Measurements from ENCODE around the gene KCNJ9.
"Not testable (repeated sequence)": the region's sequence is repeated elsewhere in the genome, so short reads cannot be mapped to it uniquely, and the experiment has no call there.

Gene KCNJ9

DNA sequence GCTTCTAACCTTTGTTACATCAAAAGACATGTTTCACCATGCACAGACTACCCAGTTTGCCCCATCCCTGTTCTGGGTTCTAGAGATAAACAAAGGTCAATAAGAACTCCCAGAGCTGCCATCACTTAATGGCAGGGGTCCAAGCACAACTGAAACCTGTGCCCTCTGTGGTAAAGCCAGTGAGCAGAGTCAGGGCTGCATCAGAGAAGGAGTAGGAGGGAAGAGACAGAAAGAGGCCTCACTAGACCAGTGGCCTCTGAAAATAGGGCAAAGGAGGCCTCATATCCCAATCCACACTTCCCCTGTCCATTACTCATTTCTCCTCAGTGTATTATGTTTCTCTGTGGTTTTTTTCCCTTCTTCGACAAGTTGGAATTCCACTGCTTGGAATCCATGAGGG lies 44.4 kb downstream of the KCNJ9 start:
- no peak for DNase-seq (ENCODE audit: low read depth, low spot score)

DNA sequence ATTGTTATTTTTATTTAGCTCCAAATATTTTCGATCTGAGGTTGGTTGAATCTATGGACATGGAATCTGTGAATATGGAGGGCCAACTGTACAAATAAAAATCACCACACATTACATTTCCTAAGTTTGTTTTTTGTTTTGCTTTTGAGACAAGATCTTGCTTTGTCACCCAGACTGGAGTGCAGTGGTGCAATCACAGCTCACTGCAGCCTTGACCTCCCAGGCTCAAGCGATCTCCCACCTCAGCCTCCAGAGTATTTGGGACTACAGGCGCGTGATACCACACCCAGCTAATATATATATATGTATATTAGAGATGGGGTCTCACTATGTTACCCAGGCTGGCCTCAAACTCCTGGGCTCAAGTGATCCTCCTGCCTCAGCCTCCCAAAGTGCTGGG lies 45.0 kb downstream of the KCNJ9 start:
- not testable (repeated sequence) for DNase-seq (ENCODE audit: low read depth, low spot score)

DNA sequence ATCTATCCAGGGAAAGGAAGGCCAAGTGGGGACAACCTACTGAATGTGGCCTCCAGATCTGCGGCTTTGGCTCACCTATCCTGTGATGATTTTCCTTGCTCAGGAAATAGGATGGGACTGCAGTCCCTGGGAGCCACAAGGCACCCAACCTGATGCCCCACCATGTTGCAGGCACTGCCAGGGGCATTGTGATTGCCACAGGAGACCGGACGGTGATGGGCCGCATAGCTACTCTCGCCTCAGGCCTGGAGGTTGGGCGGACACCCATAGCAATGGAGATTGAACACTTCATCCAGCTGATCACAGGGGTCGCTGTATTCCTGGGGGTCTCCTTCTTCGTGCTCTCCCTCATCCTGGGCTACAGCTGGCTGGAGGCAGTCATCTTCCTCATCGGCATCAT lies 46.0 kb downstream of the KCNJ9 start:
- DNase-seq (ENCODE audit: low read depth, low spot score), result no peak

DNA sequence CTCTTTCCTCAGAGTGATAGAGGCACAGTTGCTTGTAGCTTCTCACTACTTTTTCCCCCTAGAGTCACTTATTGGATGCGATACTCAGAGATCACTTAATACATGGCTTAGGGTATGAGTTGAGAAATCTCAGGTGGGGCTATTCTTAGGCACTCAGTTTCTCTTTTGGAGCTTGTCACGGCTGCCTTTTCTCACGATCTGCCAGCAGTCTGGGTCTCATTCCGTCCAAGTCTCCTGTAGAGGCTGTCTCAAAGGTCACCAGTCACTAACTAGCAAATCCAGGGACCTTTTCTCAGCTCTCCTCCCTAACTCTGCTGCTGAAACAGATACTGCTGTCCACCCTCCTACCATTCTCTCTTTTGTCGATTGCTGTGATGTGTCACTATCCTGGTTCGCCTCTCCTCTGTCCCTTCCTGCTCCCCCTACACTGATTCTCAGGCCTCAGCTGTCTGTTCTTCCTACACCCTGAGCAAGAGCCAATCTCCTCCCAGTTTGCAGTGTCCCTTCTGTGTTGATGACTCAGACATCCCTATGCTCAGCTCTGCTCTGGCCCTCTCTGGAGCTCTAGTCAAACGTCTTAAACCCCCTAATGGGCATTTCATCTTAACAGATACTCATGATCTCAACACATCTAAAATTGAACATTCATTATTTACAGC lies 46.7 kb downstream of the KCNJ9 start:
- no peak for DNase-seq (ENCODE audit: low read depth, low spot score)

DNA sequence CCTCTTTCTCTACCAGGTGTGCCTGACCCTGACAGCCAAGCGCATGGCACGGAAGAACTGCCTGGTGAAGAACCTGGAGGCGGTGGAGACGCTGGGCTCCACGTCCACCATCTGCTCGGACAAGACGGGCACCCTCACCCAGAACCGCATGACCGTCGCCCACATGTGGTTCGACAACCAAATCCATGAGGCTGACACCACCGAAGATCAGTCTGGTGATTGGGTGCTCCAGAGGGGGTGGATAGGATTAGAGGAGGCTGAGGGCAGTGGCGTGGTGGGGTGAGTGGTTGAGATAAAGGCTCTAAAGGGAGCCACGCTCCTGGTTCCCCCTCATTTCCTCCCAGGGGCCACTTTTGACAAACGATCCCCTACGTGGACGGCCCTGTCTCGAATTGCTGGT lies 47.3 kb downstream of the KCNJ9 start:
- no peak for DNase-seq (ENCODE audit: low read depth, low spot score)

DNA sequence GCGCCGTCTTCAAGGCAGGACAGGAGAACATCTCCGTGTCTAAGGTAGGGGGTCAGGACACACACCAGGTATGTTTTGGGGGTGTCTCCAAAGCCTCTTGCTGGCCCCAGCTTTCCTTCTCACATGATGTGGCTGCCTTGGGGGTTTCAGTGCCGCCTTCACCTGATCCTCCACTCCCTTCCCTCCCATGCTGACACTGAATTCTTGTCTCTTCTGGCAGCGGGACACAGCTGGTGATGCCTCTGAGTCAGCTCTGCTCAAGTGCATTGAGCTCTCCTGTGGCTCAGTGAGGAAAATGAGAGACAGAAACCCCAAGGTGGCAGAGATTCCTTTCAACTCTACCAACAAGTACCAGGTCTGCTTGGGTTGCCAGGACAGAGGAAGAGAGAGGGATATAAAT lies 47.7 kb downstream of the KCNJ9 start:
- DNase-seq (ENCODE audit: low read depth, low spot score), result no peak

DNA sequence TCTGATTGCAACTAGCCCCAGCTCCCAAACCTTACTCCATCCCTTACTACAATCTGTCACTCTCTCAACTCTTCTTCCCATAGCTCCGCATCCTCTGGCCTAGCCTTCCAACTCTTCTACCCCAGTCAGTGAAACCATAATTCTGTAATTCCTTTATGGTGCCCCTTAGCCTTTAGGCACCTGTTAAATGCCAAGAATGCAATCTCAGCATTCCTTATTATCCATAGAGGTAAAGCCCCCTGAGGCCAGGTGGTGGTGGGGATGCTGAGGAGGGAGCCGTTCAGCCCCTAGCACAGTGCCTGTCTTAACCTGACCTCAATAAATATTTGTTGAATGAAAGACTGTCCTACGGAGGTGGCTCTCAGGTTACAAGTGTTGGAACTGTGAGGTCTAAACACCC lies 48.2 kb downstream of the KCNJ9 start:
- DNase-seq (ENCODE audit: low read depth, low spot score), result no peak

DNA sequence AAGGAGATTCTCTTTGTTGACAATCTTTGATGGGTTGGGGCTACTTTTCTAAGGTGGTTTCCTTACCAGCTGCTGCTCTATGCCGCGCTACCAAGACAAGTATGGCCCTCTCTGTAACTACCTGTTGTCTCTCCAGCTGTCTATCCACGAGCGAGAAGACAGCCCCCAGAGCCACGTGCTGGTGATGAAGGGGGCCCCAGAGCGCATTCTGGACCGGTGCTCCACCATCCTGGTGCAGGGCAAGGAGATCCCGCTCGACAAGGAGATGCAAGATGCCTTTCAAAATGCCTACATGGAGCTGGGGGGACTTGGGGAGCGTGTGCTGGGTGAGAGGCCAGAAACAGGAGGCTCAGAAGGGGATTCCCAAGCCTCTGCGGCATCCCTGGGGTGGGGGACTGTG lies 48.6 kb downstream of the KCNJ9 start:
- no peak for DNase-seq (ENCODE audit: low read depth, low spot score)

DNA sequence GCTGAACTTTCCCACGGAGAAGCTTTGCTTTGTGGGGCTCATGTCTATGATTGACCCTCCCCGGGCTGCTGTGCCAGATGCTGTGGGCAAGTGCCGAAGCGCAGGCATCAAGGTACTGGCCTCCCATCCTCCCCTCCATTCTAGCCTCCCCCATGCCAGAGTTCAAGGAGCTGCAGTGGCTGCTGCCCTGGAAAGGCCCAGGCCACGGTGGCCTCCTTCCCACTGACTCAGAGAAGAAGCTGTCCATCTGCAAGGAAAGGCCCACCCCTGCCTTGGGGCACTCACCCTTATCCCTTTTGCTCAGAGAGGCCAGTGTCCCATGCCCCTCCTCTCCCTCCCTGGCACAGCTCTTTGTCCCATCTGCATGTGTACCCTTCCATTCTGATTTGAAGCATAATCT lies 49.1 kb downstream of the KCNJ9 start:
- DNase-seq (ENCODE audit: low read depth, low spot score), result no peak

DNA sequence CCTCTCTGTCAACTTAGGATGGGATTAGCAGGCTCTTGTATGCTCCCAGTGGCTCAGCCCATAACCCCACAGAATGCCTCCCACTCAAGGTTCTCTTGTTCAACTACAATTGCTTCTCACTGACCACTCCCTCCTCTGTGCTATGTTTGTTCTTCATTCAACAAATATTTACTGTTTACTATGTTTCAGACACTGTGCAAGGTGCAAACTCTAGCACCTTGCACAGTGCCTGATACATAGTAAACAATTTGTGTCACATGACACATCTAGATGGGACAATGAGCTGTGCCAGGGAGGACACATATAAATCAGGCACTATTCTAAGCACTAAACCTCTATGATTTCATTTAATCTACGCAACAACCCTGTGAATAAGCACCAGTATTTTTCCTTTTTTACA lies 49.6 kb downstream of the KCNJ9 start:
- no peak for DNase-seq (ENCODE audit: low read depth, low spot score)

DNA sequence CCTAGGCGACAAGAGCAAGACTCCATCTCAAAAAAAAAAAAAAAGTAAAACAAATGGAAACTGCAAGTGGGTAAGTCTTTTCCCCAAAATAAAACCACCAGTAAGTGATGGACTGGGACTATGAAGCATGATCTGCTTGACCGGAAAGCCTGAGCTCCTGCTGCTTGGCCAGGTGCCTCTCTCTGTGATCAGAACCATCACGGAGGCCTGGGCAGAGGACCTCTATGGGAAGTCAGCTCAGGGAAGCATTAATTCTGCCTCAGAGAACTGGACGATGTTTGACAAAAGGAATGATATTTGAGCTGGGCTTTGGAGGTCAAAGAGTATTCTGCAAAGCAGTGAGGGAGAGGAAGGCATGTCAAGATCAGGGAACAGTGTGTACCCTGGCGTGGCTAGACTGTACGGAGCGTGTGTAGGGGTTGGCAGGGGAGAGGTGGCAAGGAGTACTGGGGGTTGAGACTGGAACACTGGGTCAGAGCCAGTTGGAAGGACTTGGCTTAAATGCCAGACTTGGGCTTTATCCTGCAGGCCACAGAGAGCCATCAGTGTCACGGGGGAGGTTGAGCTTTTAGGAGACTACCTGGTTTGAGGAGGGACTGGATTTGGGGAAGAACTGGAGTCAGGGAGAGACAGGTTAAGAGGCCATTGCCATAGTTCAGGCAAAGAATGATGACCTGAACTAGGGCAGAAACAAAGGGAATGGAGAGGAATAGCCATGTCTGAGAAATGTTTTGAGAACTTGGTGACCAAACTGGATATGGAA lies 50.6 kb downstream of the KCNJ9 start:
- no peak for DNase-seq (ENCODE audit: low read depth, low spot score)

DNA sequence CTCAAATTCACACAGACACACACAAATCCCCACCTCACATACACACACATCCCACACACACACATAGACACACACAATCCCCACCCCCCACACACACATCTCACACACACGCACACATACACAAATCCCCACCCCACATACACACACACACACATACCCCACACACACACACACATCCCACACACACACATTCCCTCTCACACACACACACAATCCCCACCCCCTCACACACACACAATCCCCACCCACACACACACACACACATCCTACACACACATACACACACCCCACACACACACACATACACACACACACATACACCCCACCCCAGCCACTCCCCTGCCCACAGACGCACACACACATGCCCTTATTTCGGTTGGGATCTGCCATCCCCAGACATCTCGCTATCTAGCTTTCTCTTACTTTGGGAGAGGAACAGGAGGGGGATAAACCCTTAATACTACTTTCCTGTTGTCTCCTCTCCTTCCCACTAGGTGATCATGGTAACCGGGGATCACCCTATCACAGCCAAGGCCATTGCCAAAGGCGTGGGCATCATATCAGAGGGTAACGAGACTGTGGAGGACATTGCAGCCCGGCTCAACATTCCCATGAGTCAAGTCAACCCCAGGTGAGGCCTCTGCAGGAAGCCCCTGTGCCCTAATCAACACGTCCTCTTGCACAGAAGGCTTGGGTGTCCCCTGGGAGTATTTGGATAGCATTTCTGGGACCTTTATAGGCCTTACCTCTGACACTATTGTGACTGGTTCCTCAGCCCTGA lies 52.8 kb downstream of the KCNJ9 start:
- DNase-seq (ENCODE audit: low read depth, low spot score), result no peak

DNA sequence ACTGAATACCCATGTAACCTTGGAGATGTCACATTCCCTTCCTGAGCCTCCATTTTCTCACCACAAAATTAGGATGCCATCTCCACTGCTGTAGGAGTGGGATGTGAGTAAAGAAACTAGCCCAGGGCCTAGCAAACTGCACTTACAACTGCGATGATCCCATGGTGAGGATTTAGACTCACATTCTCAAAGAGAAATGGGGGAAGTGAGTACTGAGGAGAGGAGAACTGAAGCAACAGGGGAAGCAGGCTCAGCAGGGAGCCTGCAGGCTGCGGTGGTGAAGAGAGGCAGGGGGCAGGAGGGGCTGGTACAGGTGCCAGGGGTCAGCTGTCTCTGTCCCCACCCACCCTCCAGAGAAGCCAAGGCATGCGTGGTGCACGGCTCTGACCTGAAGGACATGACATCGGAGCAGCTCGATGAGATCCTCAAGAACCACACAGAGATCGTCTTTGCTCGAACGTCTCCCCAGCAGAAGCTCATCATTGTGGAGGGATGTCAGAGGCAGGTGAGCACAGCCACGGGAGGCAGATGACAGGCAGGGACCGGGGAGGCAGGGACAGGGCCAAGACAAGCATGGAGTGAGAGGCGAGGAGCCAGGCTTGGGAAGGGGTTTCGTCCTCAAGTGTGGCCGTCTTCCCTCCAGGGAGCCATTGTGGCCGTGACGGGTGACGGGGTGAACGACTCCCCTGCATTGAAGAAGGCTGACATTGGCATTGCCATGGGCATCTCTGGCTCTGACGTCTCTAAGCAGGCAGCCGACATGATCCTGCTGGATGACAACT lies 53.6 kb downstream of the KCNJ9 start:
- no peak for DNase-seq (ENCODE audit: low read depth, low spot score)

DNA sequence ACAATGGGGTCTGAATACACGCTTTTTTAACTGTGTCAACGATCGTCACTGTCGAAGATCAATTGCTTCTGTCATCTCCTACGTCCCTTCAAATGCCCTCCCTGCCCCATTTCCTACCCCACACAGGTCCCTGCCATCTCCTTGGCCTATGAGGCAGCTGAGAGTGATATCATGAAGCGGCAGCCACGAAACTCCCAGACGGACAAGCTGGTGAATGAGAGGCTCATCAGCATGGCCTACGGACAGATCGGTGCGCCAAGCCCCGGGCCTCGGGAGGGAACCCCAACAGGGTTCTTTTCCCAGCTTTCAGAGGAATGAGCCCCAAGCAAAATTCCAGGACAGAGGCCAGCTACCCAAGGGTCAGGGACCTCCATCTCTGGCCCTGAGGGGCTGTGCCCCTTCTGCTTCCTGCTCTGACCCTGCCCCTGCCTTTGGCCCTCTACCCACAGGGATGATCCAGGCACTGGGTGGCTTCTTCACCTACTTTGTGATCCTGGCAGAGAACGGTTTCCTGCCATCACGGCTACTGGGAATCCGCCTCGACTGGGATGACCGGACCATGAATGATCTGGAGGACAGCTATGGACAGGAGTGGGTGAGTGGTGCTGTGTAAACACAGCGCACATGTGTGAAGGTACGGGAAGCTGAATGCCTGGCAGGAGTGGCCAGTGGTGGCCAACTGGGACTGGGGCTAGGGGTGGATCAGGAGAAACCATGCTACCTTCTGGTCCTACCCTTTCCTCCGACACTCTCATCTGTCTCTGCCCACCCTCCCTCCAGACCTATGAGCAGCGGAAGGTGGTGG lies 55.0 kb downstream of the KCNJ9 start:
- no peak for DNase-seq (ENCODE audit: low read depth, low spot score)

DNA sequence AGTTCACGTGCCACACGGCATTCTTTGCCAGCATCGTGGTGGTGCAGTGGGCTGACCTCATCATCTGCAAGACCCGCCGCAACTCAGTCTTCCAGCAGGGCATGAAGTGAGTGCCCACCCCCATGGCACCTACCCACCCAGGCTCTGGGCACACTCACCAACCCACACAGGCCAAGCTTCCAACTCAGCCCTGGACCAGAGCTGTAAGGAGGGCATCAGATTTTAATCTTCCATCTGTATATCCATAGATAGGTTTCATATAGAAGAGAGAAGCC lies 55.5 kb downstream of the KCNJ9 start:
- DNase-seq (ENCODE audit: low read depth, low spot score), result no peak

DNA sequence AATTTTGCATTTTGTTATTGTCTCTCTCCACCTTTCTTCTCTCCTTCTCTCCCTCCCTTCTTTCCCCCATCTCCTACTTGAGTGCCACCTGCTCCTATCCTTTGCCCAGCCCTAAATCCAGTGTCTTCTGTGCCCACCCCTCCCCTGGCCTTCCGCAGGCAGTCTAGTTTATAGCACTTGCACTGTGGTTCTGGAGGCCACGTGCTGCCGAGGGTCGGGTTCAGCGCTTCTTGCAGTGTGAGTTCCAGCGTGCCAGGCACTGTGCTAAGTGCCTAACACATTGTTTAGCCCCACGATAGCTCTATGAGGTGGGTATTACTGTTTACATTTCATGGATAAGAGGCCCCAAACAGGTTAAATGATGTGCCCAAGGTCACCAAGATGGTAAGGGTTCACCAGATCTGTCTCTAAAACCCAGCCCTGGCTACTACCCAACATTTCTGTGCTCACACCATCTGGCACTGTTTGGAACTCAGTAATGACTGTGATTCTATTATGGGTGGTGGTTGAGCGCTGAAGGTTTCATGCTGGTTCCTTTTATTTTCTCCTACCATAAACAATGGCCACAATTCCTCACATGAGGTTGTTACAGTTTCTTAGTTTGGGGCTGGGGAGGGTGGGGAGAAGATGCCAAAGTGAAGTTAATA lies 56.0 kb downstream of the KCNJ9 start:
- DNase-seq (ENCODE audit: low read depth, low spot score), result no peak

DNA sequence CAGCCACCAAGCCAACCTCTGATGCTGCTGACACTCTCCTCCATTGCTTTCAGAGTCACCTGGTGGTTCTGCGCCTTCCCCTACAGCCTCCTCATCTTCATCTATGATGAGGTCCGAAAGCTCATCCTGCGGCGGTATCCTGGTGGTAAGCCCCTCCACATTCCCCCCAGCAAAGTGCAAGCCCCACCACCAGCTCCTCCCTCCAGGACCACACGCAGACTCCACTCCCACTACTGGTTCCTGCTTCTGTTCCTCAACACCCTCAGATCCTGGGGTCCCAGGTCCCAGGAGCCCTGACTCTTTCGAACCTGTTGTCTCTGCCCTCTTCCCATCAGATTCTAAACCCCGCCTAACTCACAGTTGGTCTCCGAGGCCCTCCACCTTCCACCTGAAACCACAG lies 58.5 kb downstream of the KCNJ9 start:
- DNase-seq (ENCODE audit: low read depth, low spot score), result no peak

Data from activated naive CD8-positive, alpha-beta T cell treated with anti-CD3 and anti-CD28 coated beads, Interleukin-2, amount 50 U/mL, for 16 hours (primary cell).